Nephron (organoid): ENCODE results near the gene HSPB7.

Experiments
- H3K27ac Mint-ChIP-seq, 3 experiments: 2 replicates each; pipeline ENCODE4 v1.8.0; 2020; ENCODE audit warnings: mixed read lengths in 3 of 3, mild to moderate bottlenecking in 2 of 3, moderate library complexity in 1 of 3
- H3K27me3 Mint-ChIP-seq: 2 replicates; pipeline ENCODE4 v1.8.0; 2021; ENCODE audit warnings: low read depth, mild to moderate bottlenecking, moderate library complexity, mixed read lengths
- H3K36me3 Mint-ChIP-seq: 2 replicates; pipeline ENCODE4 v1.8.0; 2020; ENCODE audit warnings: low read depth, mixed read lengths
- H3K4me1 Mint-ChIP-seq: 2 replicates; pipeline ENCODE4 v1.8.0; 2020; ENCODE audit warnings: mixed read lengths
- H3K4me3 Mint-ChIP-seq, 3 experiments: 2 replicates each; pipeline ENCODE4 v1.8.0; 2020; ENCODE audit warnings: mild to moderate bottlenecking in 3 of 3, mixed read lengths in 3 of 3, moderate library complexity in 2 of 3
- H3K9me3 Mint-ChIP-seq: 2 replicates; pipeline ENCODE4 v1.8.0; 2020; ENCODE audit warnings: mixed read lengths
- TF ChIP-seq, protein P1 (sequence below), 3 experiments: fragments of 200-600 bp; sonication (generic); IDR thresholded peaks; one replicate each; pipeline ENCODE4 v1.5.0; 2021; ENCODE audit warnings: antibody characterized with exemption in 3 of 3; ENCODE audit not compliant: unreplicated experiment in 3 of 3

HSPB7 gene

DNA sequence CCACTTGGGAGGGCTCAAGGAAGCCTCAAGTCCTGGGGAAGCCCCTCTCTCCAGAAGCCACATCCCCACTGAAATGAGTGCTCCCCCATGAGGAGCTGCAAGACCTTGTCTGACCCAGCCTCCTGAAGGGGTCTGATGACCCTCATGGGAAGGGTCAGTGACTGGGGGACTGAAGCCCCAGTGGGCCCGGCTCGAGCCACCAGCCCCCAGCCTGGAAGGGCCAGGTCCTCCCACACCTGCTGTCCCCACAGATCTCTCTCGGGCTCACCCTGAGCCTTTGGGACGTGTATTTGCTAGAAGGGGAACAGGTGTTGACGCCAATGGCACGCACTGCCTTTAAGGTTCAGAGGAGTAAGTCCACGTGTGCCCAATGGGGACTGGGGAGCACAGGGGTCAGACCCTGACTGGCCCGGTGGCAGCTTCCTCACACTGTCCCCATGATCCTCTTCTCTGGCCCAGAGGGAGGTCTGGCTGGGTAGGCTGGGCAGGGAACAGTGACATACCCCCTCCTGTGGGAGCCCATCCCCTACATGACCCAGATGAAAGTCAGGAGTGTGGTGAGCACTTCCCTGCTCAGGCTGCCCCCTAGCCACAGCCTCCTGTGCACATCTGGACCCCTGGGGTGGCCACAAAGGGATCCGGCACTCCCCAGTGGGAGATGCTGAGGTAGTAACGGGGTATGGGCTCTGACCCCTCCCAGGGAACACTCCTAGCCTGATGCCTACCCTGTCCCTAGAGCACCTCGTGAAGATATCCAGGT is 26.2 kb downstream of the HSPB7 start:
- H3K27me3 Mint-ChIP-seq, result peaks cover 9% of the 10 kb centered on the region
- H3K4me3 Mint-ChIP-seq, result no peak overlapping the region
- no peaks in the 10 kb centered on the region for H3K36me3 Mint-ChIP-seq
- TF ChIP-seq, protein P1, sequence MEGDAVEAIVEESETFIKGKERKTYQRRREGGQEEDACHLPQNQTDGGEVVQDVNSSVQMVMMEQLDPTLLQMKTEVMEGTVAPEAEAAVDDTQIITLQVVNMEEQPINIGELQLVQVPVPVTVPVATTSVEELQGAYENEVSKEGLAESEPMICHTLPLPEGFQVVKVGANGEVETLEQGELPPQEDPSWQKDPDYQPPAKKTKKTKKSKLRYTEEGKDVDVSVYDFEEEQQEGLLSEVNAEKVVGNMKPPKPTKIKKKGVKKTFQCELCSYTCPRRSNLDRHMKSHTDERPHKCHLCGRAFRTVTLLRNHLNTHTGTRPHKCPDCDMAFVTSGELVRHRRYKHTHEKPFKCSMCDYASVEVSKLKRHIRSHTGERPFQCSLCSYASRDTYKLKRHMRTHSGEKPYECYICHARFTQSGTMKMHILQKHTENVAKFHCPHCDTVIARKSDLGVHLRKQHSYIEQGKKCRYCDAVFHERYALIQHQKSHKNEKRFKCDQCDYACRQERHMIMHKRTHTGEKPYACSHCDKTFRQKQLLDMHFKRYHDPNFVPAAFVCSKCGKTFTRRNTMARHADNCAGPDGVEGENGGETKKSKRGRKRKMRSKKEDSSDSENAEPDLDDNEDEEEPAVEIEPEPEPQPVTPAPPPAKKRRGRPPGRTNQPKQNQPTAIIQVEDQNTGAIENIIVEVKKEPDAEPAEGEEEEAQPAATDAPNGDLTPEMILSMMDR (IDR thresholded peaks at IDR 0.05; ENCODE audit: unreplicated experiment in 3 of 3), result no peak
- no peaks in the 10 kb centered on the region for H3K9me3 Mint-ChIP-seq
- H3K27ac Mint-ChIP-seq, result no peak overlapping the region
- no peaks in the 10 kb centered on the region for H3K4me1 Mint-ChIP-seq

DNA sequence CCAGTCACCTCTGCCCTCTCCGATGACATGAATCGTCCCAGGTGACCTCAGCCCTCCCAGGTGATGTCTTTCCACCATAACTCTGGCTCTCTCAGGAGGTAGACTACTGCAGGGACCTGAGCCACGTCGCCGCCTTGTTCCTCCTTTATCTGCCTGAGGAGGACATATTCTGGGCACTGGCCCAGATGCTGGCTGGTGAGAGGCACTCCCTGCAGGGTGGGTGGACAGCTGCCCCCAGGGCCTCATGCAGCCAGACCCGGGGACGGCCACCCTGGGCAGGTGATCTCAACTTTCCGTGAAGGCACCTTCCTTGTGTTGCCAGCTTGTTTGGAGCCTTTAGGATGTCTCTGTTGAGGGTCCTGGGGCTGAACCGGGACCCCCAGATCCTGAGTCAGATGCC is 28.1 kb downstream of the HSPB7 start:
- Mint-ChIP-seq H3K27me3 (peaks cover 18% of the 10 kb centered on the region), H3K4me3 (no peak overlapping the region)

DNA sequence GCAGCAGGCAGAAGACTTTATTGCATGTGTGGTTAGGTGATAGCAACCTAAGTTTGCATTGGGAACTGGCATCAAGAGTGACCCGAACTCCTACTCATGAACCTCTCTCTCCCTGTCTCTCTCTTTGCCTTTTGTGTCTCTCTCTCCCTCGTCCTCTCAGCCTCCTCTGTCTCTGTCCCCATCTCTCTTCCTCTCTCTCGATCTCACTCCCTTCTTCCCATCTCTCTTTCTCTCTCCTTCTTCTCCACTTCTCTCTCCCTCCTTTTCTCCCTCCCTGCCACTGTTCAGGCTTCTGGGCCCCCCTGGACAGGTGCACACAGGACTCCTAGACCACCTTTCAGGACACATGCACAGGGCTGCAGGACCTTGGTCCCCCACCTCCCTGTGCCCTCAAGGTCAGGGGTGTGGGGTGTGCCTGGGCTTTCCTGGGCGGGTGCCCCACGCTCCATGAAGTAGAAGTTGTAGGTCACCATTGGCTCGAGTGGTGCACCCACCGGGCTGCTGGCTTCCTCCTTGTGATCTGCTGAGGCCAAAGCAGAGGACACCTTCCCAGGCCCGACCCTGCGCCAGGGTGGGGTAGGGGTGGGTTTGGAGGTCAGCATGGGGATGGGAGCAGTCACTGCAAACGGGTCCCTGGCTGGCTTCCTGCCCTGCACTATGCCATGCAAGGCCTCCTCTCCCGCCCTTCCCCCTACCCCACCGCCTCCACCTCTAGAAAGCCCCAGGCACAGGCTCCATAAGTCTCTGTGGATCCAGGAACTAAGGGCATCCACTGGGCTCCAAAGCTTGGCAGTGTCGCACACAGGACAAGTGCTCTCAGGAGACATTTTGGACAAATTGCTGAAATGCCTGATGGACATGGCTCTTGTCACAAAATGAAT is 28.7 kb downstream of the HSPB7 start:
- H3K27ac Mint-ChIP-seq, result no peak overlapping the region
- no peaks in the 10 kb centered on the region for H3K9me3 Mint-ChIP-seq
- H3K27me3 Mint-ChIP-seq, result peaks cover 22% of the 10 kb centered on the region
- no peak overlapping the region for H3K4me3 Mint-ChIP-seq
- H3K36me3 Mint-ChIP-seq, result no peaks in the 10 kb centered on the region
- H3K4me1 Mint-ChIP-seq, result no peaks in the 10 kb centered on the region
- TF ChIP-seq, protein P1 (IDR thresholded peaks at IDR 0.05; ENCODE audit: unreplicated experiment in 3 of 3), result no peak

More for the DNA sequence above, 28.1 kb downstream of the HSPB7 start:
- Mint-ChIP-seq H3K9me3 (no peaks in the 10 kb centered on the region), H3K36me3 (no peaks in the 10 kb centered on the region), H3K27ac (no peak overlapping the region), H3K4me1 (no peaks in the 10 kb centered on the region)
- TF ChIP-seq, protein P1 (IDR thresholded peaks at IDR 0.05; ENCODE audit: unreplicated experiment in 3 of 3), result no peak

DNA sequence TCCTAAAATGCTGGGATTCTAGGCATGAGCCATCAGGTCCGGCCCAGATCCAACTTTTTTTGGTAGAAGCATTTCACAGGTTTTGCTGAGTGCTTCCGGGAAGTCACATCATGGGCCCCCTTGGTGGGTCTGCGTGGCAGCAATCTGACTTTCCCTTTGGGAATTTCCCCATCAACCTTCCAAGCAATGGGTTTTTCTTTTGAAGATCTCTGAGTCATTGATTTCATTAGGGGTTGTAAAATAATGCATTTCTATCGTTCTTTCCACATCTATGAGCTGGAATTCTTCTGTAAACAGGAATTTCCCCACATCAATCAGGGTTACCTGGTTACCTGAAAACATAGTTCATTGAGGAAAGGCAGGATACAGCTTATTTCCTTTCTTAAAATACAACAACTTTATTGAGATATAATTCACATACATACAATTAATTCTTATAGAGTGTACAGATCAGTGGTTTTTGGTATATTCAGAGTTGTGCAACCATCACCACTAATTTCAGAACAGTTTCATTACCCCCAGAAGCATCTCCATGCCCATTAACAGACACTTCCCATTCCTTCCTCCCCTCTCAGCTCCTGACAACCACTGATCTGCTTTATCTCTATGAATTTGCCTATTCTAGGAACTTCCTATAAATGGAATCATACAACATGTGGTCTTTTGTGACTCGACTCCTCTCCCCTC is 32.1 kb downstream of the HSPB7 start:
- Mint-ChIP-seq H3K9me3 (peaks cover 4% of the 10 kb centered on the region), H3K4me1 (no peaks in the 10 kb centered on the region), H3K4me3 (no peak overlapping the region), H3K36me3 (no peaks in the 10 kb centered on the region), H3K27me3 (peaks cover 22% of the 10 kb centered on the region), H3K27ac (no peak overlapping the region)
- TF ChIP-seq, protein P1 (IDR thresholded peaks at IDR 0.05; ENCODE audit: unreplicated experiment in 3 of 3), result no peak

DNA sequence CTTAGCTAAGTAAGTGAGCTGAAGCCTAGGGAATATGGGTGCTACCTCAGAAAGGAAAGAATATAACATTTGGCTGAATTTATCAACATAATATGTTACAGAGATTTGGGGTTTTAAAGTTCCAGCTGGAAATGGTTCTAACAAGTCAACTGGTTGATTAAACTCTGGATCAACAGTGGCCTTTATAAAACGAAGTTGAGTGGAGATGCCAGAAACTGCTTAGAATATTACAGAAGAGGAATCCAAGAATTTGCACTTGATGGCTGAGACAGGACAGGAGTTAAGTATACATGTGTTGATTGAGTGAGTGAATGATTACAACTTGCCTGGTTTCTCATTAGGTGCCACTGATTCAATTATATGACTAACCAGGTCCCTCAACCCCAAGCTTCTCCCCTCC is 34.6 kb downstream of the HSPB7 start:
- Mint-ChIP-seq H3K27ac (no peak overlapping the region), H3K27me3 (peaks cover 14% of the 10 kb centered on the region), H3K9me3 (peaks cover 9% of the 10 kb centered on the region)

More for the DNA sequence above, 34.6 kb downstream of the HSPB7 start:
- no peak overlapping the region for H3K4me3 Mint-ChIP-seq
- TF ChIP-seq, protein P1 (IDR thresholded peaks at IDR 0.05; ENCODE audit: unreplicated experiment in 3 of 3), result no peak
- no peaks in the 10 kb centered on the region for H3K4me1 Mint-ChIP-seq
- no peaks in the 10 kb centered on the region for H3K36me3 Mint-ChIP-seq
